ENCODE measurements around the gene SLC5A10.

The SLC5A10 gene

DNA sequence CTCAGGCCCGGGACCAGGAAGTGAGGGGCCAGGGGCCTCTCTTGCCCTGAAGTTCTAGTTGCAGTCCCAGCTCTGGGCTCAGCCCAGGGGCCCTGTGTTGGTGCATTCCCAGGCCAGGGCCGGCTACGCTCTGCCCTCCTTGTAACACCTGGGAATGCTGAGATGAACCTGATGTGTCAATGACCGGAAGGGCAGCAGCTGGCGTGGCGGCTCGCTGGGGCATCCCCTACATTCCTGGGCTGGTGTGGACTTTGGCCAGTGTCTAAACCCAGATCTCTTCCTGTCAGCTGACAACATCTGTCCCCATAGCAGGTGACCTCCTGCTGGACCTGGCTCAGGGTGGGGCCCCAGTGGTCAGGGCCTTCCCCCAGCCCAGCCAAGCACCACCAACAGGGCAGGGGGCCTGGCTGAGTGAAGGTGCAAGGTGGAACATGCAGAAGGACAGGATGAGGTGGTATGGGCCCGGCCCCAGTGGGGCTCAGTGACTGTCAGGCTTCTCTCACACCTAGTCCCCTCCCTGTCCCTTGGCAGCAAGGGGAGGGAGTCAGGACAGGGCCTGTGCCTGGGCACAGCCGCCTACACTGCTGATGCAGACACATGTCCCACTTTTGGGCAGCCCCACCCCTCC is 36.7 kb downstream of the SLC5A10 start:
- no peak overlapping the region for H3K4me3 ChIP-seq (ENCODE audit: low read length)
- no peak for DNase-seq (ENCODE audit: low read depth)
- TF ChIP-seq, protein P1, sequence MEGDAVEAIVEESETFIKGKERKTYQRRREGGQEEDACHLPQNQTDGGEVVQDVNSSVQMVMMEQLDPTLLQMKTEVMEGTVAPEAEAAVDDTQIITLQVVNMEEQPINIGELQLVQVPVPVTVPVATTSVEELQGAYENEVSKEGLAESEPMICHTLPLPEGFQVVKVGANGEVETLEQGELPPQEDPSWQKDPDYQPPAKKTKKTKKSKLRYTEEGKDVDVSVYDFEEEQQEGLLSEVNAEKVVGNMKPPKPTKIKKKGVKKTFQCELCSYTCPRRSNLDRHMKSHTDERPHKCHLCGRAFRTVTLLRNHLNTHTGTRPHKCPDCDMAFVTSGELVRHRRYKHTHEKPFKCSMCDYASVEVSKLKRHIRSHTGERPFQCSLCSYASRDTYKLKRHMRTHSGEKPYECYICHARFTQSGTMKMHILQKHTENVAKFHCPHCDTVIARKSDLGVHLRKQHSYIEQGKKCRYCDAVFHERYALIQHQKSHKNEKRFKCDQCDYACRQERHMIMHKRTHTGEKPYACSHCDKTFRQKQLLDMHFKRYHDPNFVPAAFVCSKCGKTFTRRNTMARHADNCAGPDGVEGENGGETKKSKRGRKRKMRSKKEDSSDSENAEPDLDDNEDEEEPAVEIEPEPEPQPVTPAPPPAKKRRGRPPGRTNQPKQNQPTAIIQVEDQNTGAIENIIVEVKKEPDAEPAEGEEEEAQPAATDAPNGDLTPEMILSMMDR (conservative IDR thresholded peaks at IDR 0.05; ENCODE audit: low read depth, low read length): no peak

DNA sequence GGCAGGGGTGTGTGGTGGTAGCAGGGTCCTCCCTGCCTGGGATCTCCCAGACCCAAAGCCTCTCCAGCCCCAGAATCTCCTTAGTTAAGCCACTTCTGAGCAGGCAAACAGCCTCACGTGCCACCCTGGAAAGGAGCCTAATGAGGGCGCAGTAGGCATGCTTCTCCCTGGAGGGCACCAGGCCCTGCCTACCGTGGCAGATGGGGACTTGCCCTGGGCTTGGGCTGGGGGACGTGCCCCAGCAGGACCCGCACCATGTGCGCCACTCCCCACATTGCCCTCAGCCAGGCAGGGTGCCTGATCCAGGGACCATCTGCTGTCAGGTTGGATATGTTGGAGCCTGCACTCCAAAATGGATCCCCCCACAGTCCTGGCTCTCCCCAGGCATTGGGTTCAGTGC is 38.4 kb downstream of the SLC5A10 start:
- no peak overlapping the region for H3K4me3 ChIP-seq (ENCODE audit: low read length)
- TF ChIP-seq, protein P1 (conservative IDR thresholded peaks at IDR 0.05; ENCODE audit: low read depth, low read length): no peak
- no peak for DNase-seq (ENCODE audit: low read depth)

DNA sequence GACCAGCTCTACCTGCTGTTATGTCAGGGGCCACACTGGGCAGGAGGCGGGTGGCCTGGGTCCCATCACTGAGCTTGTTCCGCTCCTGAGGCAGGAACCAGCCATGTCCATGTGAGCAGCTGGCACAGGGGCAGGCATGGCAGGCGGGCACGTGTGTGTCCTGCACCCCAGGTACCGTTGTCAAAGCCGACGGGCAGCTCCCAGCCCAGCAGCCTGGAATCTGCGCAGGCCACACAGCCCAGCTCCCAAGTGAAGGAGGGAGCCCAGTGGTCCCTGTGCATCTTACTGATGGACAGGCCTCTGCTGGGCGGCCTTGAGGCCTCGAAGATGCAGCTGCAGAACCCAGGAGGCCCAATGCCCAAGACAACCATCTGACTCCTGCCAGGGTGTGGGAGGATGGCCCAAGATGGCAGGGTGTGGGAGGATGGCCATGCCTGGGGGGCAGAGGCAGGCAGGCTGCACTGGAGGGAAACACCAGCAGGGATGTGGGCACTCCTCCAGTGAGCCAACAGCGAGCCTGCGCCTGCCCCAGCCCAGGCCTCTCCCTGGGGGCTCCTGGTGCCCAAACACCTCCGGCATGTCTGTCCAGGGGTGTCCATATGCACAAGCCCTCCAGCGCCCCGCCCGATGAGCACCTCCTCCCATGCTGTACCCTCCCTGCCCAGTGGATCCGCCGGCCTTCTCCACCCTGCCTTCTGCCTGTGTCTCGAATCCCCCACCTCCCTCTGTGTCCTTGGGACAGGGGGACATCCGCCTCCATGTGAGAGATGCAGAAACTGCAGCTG is 39.8 kb downstream of the SLC5A10 start:
- TF ChIP-seq, protein P1 (conservative IDR thresholded peaks at IDR 0.05; ENCODE audit: low read depth, low read length): no peak
- no peak for DNase-seq (ENCODE audit: low read depth)
- H3K4me3 ChIP-seq (ENCODE audit: low read length): no peak overlapping the region

DNA sequence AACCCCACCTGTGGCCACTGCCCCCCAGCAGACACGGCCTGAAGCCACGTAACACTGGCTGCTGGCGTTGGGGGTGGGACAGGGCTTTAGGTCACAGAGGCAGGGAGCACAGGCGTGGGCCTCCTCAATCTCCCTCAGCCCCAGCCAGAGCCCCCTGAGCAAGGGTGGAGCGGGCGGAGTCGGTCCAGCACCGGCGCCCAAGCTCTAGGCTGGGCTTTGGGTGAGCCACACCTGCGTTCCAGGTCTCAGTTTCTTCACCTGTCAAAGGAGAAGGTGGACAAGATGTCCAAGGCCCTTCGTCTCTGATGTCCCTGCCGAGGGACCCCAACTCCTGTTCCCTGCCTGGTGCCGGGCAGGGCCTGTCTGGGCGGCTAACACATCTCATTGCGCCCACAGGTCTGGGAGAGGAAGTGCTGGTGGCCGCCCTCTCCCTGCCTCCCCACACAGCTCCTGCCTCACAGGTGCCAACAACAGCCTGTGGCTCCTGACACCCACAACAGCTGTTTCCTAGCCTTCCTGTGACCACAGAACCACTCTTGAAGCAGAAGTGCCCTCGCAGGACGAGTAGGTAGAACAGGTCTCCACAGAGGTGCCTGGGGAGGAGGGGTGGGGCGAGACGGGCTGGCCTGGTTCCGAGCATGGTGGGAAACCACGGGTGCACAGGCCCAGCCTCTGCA is 40.6 kb downstream of the SLC5A10 start:
- no peak for DNase-seq (ENCODE audit: low read depth)
- TF ChIP-seq, protein P1 (conservative IDR thresholded peaks at IDR 0.05; ENCODE audit: low read depth, low read length): no peak
- H3K4me3 ChIP-seq (ENCODE audit: low read length): no peak overlapping the region

DNA sequence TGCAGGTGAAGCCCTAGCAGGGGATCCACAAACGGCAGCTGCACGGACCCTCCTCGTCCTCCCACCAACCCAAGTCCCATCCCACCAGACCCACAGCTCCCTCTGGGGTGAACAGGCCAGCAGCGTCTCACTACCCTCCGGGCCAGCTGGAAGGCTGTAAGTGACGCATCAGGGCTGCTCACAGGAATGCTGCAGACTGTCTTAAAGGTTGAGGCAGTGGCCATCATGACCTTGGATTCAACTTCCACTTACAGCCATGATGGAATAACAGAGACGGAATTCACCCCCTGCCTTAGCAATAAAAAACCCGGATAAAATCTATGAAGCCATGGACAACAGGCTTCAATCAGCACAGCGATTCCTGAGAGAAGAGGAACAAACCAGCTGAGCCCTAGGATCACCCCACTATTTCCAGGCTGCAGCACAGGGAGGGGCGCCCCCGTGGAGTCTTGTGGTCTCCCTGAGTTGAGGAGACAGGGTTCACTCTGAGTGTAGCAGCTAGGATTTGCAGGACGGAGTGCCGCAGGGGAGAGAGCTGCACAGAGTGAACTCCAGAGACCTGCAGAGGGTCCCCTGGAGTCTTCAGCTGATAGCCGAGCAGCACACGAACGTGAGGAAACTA is 42.1 kb downstream of the SLC5A10 start:
- no peak for DNase-seq (ENCODE audit: low read depth)
- no peak overlapping the region for H3K4me3 ChIP-seq (ENCODE audit: low read length)
- TF ChIP-seq, protein P1 (conservative IDR thresholded peaks at IDR 0.05; ENCODE audit: low read depth, low read length): no peak

DNA sequence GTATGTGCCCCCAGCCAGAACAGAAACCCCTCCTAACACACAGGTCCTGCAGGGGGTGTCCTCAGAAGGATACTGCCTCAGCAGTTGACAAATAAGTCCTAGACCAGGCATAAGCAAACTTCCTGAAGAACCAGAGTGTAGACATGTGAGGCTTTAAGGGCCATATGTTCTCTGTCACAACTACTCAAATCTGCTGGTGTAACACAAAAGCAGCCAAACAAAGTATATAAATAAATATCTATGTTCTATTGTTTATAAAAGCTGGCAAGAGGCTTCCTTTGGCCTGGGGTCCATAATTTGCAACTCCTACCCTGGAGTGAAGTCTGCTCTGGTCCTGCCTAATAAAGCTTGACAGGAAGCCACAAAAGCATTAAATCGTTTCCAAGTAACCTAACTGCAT is 42.7 kb downstream of the SLC5A10 start:
- TF ChIP-seq, protein P1 (conservative IDR thresholded peaks at IDR 0.05; ENCODE audit: low read depth, low read length): no peak
- H3K4me3 ChIP-seq (ENCODE audit: low read length): no peak overlapping the region
- DNase-seq (ENCODE audit: low read depth): no peak

Measured in retinal pigment epithelial cell (primary cell).